Inflammatory macrophage (primary cell): Measurements from ENCODE around the gene NOL9.
"Not testable (repeated sequence)": the region's sequence is repeated elsewhere in the genome, so short reads cannot be mapped to it uniquely, and the experiment has no call there.

Experiments used
- DNase-seq, 2 donors: peaks; one replicate each; pipeline ENCODE4 v3.0.0-alpha.2; 2020 to 2022
- total RNA-seq, 18 experiments: gene quantifications; one replicate each; lab custom pipeline; 2026; ENCODE audit warnings: mixed read lengths in 6 of 18, inconsistent platforms in 2 of 18; lab: John Stamatoyannopoulos, UW

NOL9 gene
- total RNA-seq: 11.3 to 43.7 (median 34.3) reads per million in 18 experiments

DNA sequence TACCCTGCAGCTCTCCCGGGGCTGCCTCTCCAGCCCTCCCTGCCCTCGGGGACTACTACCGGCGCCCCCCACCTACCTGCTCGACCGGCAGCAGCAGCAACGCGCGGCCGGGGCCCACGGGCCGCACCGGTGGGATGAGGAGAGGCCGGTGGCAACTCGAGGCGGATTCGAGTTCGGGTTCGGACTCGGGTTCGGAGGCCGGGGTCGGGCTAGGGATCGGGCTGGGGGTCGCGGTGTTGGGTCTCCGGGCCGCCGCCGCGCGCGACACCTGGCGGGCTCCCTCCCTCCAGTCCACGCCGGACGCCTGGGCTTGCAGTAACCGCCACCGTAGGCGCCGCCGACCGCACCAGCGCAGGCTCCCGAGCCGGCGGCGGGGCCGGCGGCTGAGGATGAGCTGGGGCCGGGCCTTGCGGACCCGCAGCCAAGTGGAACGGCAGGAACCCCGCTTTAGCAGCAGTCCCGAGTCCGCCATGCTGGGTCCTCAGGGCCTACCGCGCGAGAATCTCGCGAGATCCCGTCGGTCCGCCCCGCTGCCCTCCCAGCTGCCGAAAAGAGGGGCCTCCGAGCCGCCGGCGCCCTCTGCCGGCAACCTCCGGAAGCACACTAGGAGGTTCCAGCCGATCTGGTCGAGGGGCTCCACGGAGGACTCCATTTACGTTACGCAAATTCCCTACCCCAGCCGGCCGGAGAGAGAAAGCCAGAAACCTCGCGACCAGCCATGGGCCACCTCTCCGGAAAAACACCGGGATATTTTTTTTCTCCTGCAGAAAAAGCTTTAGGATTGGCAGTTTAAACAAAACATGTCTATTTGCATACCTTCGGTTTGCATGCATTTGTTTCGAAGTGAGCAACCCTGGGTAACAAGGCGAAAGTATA lies at the start of gene NOL9:
TSS of gene NOL9 (minus strand) at position 483 of the 876 bp plus-strand sequence. CDS start at position 472, 11 bp downstream.
- peak; percentile 93 to 94 for DNase-seq

- peak; percentile 61 to 73 for DNase-seq
Observed at GRCh38 chr1:6603238-6603914, 49.1 kb upstream of the NOL9 start.

GRCh38 chr1:6602669-6603237 lies 48.4 kb upstream of the NOL9 start, which contains the start of gene KLHL21:
Gene KLHL21, minus strand, starts transcription at chr1:6602869. Its CDS starts 52 bp downstream, at chr1:6602817.
- peak; percentile 89 to 95 for DNase-seq

DNA sequence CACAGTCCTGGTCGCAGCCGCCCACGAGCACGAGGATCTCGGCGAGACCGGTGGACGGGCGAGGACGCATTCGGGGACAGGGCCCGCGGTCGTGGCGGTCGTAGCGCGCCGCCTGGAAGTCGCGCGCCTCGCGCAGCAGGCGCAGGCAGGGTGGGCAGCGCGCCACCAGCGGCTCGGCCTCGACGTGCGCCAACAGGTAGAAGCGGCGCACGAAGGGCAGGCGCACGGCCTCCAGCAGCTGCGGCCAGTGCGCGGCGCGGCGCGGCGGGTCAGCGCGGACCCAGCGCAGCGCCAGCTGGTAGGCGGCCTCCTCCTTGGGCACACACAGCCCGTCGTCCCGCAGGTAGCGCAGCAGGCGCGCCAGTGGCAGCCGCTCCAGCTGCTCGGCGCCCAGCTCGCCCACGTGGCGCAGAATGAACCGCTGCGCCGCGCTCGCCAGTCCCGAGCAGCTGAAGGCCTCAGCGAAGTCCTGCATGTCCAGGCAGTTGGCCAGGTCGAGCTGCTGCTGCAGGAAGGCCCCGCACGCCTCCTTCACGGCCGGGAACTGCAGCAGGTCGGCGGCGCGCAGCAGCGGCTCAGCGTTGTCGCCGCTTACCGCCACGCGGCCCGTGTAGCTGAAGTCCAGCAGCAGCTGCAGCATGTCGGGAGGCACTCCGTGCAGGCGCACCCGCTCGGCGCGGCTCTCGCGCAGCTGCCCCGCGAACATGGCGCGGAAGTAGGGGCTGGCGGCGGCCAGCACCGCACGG lies 47.8 kb upstream of the NOL9 start:
- DNase-seq: peak in 1 of 2 donors; percentile 26

DNA sequence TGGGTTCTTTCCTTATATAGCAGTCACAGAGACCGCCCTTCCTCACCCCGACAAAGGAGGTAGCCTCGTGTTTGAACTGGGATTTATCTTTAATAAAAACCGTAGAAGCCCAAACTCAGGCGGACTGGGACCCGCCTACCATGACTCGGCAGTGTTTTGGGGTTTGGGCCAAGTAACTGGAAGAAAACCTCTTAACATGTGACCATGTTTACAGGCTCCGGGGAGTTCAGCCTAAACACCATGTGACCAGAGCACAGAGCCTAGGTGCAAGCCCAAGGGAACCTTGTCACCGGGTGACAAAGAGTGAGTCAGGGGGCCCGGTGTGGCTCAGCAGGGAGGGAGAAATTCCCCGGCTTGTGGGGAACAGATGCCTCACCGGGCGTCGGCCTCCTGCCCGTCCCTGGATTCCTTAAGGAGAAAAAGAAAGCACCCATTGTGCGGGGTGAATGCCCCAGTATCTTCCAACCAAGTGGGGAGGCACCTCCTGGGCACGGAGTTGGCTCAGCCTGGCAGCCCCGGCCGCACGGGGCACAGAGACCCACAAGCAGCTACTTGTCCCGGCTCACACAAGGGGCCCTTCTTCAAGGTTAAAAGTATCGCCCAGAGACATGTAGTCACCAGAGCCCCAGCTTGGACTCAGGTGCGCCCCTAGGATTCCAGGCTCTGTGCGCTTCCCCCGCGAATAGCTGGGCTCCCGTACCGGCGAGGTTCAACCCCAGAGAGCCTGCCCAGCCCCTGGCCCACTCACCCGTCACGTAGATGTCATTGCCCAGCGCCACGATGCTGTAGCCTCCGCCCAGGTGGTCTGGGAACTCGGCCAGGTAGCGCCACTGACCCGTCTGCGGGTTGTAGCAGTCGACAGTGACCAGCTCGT lies 47.0 kb upstream of the NOL9 start:
- DNase-seq: peak; percentile 87 to 91

GRCh38 chr1:6600410-6601048 lies 46.2 kb upstream of the NOL9 start:
- DNase-seq: no peak

GRCh38 chr1:6599991-6600390 lies 45.7 kb upstream of the NOL9 start:
- not testable (repeated sequence) for DNase-seq

DNA sequence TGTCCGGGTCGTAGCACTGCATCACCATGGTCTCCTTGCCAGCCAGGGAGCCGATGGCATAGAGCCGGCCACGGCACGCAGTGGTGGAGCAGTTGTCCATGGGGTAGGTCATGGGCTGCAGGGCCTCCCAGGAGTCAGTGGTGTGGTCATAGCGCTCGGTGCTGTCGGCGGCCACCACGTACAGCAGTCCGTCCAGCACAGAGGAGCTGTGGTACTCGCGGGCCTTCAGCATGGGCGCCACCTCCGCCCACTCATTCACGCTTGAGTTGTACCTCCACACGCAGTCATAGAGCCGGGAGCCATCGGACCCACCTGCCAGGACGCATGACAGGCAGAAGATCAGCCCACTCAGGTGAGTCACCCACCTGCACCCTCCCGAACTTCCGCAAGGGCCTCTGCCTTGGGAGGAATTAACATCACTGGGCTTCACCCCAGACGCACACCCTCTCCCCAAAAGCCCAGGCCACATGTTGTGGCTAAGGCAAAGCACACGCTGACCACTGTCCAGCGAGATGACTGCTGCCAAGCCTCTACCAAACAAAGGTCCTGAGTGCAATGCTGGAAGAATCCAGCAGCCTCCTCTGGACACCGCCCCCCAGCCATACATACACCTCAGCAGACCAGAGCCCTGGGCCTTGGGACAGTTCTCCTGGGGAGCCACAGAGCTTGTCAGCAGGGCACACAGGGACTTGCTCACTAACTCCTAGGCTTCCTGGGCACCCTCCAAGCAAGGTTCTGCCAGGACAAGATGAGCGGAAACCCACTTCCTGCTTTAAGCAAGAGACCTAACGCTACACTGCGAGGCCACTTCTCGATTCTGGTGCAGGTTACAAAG lies 45.0 kb upstream of the NOL9 start:
- peak; percentile 65 to 73 for DNase-seq

DNA sequence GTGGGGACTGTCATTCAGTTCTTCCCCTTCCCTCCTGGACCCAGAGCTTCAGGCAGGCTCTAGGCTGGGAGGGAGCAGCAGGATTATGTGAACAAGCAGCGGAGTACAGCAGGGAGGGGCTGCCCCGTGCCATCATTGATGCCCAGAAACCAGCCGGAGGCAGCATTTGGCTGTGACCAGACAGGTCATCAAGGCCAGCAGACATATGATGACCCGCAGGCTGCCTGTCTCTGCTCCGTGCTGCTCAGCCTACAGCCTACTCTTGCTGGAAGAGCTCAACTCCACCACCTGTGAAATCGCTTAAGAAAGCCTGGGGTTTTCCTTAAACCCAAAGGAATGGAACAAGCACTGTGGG lies 43.4 kb upstream of the NOL9 start:
- no peak for DNase-seq

- DNase-seq: no peak
Observed at GRCh38 chr1:6596886-6597776, 42.8 kb upstream of the NOL9 start.

DNA sequence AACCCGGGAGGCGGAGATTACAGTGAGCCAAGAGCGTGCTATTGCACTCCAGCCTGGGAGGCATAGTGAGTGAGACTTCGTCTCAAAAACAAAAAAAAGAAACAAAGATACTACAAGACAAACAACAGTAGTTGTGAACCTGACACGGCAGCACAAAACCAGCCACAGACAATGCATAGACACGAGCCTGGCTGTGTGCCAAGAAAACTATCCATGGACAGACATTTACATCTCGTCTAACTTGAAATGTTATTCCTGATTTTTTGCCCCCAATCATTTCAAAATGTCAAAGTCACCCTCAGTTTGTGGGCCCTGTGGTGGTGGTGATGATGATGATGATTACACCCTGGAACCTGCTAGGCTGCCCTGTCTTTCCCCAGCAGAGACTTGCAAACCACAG lies 42.0 kb upstream of the NOL9 start:
- DNase-seq: no peak

- DNase-seq: no peak
Observed at GRCh38 chr1:6594977-6595740, 40.8 kb upstream of the NOL9 start.

DNA sequence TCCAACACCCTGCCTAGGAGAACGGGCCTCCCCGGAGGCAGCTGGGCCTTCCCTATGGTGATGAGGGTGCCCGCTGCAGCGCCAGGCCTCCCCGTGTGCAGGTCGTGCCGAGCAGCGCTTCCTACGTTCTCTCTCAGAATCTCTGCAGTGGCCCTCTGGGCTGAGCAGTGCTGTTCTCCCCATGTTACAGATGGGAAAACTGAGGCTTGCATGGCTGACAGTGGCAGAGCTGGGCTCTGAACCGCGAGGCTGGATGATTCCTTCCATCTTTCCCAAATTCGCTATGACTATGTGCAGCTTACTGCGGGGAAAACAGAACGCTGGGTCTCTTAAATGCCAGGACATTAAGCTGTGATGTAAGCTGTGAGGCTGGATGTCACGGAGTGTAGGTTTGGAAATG lies 39.5 kb upstream of the NOL9 start:
- DNase-seq: no peak

DNA sequence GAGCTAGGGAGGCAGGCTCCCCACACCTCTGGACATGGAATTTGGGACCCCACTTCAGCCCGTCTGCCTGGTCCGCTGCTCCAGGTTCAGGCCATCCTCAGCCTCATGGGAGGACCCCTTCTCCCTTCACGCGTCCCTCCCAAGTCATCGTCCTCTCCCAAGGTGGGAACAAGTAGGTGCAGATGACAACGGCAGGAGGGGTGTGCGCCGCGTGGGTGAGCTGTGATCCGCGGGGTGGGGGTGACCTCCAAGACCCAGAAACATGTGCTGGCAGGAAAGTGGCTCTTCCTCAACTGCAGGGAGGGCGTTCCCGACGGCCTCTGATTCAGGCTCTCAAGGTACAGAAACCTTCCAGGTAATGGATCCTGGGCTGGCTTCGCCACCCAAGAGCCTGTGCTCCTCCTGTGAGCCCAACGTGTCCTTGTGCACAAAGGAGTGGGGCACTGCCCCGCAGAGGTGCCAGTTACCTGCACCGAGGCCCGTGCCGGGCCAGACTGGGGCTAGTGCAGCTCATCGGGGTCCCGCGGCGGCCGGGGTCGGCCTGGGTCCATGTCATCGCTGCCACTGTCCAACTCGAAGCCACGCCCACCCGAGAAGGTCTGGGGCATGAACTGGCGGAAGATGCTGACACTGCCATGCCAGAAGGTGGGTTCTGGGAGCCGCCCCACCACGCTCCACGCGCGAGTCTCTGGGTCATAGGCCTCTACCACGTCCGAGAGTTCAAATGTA lies 38.7 kb upstream of the NOL9 start:
- no peak for DNase-seq

DNA sequence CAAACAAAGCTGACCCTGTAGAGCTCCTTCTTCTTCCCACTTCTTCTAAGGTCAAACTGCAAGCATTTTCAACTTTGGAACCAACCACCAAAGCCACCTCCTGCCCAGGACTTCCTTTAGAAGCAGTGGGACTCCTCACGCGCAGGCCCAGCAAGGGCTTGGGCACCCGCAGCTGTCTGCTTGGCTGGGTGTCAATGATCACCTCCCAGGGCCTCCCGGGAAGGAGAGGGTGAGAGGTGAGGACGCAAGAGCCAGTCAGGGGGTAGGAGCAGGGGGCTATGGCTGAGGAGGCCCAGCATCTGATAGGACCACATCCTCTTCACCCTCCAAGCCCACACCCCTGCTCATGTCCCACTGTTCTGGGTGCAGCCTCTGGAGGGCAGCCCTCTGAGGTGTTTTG lies 38.1 kb upstream of the NOL9 start:
- no peak for DNase-seq

- DNase-seq: peak in 1 of 2 donors; percentile 2
Observed at GRCh38 chr1:6591644-6592043, 37.3 kb upstream of the NOL9 start.

GRCh38 chr1:6591222-6591621 lies 36.9 kb upstream of the NOL9 start:
- DNase-seq: peak; percentile 45 to 61

DNA sequence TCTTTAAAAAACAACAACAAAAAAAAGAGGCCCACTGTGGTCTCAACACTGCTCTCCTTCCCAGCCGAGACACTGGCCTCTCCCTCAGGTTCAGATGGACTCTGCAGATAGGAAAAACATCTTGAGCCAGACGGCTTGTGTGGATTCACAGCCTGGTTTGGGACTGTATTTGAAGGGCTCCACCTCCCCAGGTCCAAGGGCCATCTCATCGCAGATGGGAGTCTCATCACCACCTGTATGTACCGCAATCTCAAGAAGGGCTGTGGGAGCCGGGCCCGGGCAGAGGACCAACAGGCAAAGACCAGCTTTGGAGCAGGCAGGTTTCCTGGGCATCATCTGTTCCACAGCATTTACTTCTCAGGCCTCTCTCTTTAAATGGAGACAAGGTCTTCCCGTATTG lies 35.7 kb upstream of the NOL9 start:
- no peak for DNase-seq
